ENCODE results near the gene GREB1.

The GREB1 gene

DNA sequence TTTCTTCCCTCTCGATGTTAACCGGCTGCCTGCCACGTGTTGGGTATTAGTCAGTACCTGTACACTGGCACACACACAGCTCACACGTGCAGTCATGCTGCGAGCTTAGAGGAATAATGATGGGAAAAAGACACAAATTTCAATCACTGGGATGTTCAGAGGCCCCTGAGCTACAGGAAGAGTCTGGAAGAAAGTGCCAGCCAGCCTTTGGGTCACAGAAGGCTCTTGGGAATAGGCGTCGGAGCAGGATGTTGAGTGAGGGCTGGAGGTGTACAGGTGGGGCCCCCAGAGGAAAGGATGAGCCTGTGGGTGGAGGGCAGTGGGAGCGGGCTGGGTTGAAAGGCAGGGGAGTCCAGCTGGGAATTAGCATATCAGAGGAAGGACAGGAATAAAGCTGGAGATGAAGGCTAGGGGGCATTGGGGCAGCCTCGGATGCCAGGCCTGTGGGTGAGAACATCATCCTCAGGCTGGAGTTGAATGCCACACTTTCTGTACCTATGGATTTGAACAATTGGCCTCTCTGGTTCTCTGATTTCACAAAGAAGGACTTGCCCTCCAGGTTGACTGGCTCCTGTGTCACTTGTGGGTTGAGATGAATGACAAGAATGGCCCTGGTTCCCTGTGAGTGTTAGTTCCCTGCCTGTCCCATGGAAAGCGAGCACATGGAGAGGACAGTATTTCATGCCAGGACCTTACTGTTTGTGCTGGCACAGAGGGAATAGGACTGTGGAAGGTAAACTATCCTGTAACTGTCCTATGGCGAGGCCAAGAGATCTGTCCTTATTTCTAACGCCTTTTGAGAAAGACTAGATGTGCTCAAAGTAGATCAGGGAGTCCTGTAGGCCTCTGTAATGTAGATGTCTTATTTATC lies 40.6 kb downstream of the GREB1 start:
- no peak for DNase-seq (ENCODE audit: low read depth)
- H3K4me3 ChIP-seq (ENCODE audit: low read depth, low read length), result no peak overlapping the region
- TF ChIP-seq, protein P1, sequence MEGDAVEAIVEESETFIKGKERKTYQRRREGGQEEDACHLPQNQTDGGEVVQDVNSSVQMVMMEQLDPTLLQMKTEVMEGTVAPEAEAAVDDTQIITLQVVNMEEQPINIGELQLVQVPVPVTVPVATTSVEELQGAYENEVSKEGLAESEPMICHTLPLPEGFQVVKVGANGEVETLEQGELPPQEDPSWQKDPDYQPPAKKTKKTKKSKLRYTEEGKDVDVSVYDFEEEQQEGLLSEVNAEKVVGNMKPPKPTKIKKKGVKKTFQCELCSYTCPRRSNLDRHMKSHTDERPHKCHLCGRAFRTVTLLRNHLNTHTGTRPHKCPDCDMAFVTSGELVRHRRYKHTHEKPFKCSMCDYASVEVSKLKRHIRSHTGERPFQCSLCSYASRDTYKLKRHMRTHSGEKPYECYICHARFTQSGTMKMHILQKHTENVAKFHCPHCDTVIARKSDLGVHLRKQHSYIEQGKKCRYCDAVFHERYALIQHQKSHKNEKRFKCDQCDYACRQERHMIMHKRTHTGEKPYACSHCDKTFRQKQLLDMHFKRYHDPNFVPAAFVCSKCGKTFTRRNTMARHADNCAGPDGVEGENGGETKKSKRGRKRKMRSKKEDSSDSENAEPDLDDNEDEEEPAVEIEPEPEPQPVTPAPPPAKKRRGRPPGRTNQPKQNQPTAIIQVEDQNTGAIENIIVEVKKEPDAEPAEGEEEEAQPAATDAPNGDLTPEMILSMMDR (conservative IDR thresholded peaks at IDR 0.05; ENCODE audit: low read depth, low read length), result no peak

DNA sequence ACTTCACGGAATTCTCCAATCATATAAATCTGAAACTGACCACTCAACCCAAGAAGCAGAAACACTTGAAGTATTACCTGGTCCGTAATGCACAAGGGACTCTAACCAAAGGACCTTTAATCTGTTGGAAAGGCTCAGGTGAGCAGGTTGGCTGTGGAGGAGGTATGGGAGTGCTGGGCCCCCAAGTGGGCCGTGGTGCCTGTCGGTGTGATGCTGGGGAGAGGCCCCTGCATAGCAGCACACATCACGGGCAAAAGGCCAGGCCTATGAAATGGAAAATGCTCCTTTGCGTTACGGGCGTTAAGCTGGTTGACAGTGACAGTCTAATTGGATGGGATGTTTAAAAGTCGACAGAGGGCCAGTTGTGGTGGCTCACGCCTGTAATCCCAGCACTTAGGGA lies 42.6 kb downstream of the GREB1 start:
- no peak for DNase-seq (ENCODE audit: low read depth)
- TF ChIP-seq, protein P1 (conservative IDR thresholded peaks at IDR 0.05; ENCODE audit: low read depth, low read length), result no peak
- no peak overlapping the region for H3K4me3 ChIP-seq (ENCODE audit: low read depth, low read length)

DNA sequence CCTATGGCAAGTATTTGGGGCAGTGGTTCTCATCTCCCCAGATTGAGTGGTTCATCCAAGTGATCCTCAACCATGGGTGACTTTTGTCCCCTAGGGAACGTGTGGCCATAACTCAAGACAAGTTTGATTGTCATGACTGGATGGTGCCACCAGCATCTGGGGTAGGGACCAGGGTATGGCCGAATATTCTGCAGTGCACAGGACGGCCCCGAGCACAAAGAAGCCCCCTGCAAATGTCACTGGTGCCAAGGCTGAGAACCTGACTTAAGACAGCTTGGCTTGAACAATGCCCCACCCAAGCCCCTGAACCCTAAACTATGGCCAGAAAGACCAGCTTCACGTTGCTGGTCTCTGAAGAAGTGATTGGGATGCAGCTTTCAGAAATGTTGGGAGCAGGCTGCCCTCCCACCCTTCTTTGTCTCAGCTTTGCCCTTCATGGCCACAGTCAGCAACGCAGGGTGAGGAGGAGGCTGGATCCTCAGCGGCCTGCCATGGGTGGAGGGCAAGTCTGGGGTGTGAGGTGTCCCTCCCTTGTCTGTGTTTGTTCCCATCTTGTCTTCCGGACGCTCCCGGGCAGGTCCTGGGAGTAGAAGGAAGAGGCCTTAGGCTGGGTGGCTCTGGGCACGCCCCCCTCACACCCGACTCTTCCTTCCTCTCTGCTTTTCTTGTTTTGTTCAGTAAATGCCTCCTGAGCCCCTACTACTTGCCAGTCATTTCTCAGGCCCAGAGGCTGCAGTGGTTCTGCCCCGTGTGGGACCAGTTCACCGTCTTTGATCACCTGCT lies 43.4 kb downstream of the GREB1 start:
- DNase-seq (ENCODE audit: low read depth), result no peak
- no peak overlapping the region for H3K4me3 ChIP-seq (ENCODE audit: low read depth, low read length)
- TF ChIP-seq, protein P1 (conservative IDR thresholded peaks at IDR 0.05; ENCODE audit: low read depth, low read length), result no peak

DNA sequence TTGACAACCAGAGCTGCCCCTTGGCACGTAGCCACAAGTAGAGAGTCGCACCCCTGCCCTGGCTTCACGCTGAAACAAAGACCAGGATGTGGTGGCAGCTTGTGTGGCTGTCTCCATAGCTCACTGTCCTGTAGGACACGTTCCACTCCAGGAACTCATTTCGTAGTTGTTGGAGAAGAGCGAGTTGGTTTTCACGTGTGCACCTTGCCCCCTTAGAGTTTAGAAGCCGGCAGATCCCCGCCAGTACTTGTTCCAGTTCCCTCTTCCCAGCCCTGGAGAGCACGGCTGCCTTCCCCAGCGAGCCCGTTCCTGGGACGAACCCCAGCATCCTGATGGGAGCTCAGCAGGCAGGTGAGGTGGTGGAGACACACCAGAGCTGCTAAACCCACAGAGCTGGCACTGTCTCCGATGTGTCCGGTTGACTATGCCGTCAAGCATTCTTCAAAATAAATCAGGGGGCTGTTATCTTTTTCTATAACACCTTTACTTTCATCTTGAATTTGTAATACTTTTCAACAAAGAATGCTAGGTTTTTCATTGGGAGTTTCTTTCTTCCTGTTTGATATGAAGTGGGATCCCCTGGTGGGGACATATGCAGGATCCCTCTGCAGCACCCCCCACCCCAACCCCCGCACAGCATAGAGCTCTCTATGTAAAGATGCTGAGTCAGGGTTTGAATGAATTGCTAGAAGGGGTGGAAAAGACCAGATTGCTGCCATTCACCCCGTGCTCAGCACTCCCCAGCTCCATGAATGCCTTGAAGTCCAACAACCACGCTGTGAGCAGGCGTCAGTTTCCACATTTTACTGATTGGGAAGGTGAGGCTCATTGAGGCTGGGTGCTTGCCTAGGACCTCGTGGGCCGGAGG lies 44.5 kb downstream of the GREB1 start:
- no peak overlapping the region for H3K4me3 ChIP-seq (ENCODE audit: low read depth, low read length)
- no peak for DNase-seq (ENCODE audit: low read depth)
- TF ChIP-seq, protein P1 (conservative IDR thresholded peaks at IDR 0.05; ENCODE audit: low read depth, low read length), result no peak

DNA sequence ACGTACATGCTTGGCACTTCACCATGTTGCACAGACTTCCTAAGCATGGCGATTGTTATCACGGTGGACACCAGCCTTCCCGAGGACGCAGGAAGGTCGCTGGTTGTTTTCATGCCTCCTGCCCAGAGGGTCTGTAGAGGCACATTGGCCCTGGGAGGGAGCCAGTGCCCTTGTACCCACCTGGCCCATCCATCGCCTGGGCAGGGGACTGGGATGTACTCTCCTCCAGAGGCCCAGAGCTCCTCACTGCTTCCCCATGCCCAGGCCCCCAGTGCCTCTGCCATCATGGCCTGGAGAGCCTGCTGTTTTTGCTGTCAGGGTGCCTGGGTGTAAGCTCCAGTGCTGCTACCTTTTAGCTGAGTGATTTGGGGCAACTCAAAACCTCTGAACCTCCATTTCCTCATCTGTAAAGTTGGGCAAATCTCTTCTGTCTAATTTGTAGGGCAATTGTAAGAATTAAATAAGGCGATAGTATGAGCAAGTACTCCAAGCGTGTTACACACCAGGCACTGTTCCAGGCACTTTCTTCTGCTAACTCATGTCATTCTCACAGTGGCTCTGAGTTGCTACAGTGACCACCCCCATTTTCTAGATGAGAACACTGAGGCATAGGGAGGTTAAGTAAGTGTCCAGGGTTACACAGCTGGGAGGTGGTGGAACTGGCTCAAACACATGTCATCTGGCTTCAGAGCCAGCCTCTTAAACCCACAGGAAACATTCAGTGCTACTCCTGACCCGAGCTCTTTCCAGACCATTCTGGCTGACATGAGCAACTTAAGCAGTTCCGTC lies 45.3 kb downstream of the GREB1 start:
- TF ChIP-seq, protein P1 (conservative IDR thresholded peaks at IDR 0.05; ENCODE audit: low read depth, low read length), result no peak
- H3K4me3 ChIP-seq (ENCODE audit: low read depth, low read length), result no peak overlapping the region
- no peak for DNase-seq (ENCODE audit: low read depth)

Measured in choroid plexus epithelial cell (primary cell).